SK-N-MC (cell line): ENCODE data around the gene ZNF330.

Source experiments
- EZH2 ChIP-seq: fragments of 200-600 bp; sonication (generic); IDR thresholded peaks from one replicate; pipeline ENCODE4 v1.6.1; 2017; ENCODE audit warnings: antibody characterized with exemption
- FOXP2 ChIP-seq: optimal IDR thresholded peaks from 2 replicates; pipeline ENCODE3; 2011; ENCODE audit warnings: mild to moderate bottlenecking, moderate library complexity; ENCODE audit not compliant: insufficient read depth; ENCODE audit errors: extremely low read length, control extremely low read depth
- POLR2AphosphoS5 ChIP-seq: IDR thresholded peaks from 2 replicates; pipeline ENCODE4 v1.6.1; 2012; ENCODE audit warnings: mild to moderate bottlenecking, low read depth, low read length, borderline replicate concordance

DNA sequence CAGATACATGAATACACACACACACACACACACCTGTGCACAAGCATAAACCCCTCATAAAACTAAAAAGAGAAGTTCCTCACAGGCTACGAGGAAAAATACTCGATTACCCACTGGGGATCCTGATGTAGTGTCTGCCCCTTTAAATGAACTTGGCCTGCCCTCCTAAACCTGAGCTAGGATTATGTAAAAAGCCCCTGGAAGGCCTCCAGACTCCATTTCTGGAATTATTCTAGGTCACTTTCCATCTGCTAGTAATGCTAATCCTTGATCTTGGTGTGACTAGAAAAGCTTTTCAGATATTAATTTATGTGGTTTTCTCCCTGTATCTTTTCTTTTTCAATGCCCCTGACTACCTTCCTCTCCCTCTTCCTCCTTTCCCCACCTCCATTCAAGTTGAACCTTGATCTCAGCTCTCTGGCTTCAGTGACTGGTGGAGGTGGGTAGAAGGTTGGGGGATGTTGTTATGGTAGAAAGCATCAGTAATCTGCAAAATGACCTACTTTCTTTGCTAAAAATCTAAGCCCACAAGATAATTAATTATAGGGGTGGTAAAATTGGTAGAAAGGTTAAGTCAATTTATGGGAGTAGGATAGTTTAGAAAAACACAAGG lies 25.5 kb upstream of the ZNF330 start:
- TF ChIP-seq POLR2AphosphoS5: no peak
- TF ChIP-seq EZH2: no peak
- no peak for TF ChIP-seq FOXP2
